Fibroblast of the aortic adventitia (primary cell): ENCODE measurements around the gene SLC66A1. TPM values are rescaled to one million over a fixed set of nuclear protein-coding genes. Genes with fewer than 3 reads are reported as not detected.

ENCODE experiments used
- DNase-seq: peaks from one replicate; pipeline ENCODE4 v3.0.0-alpha.2; 2010; ENCODE audit warnings: low read depth
- H3K4me3 ChIP-seq: 2 replicates; pipeline ENCODE4 v1.5.1; 2011; ENCODE audit warnings: low read depth, mild to moderate bottlenecking, control low read depth, low read length, moderate library complexity
- total RNA-seq: library from RNA; depleted of rRNA; stranded (reverse); fragments of >200 nt; gene quantifications from 2 replicates; pipeline ENCODE4 v1.2.3, GENCODE V29; 2012; ENCODE audit warnings: low replicate concordance
- TF ChIP-seq, protein P1 (sequence below): IDR thresholded peaks from 2 replicates; pipeline ENCODE4 v1.5.1; 2011; ENCODE audit warnings: mild to moderate bottlenecking, low read length, control low read depth, inconsistent platforms; ENCODE audit not compliant: insufficient read depth

Gene SLC66A1
- total RNA-seq, 1 donor: 16.9 TPM

GRCh38 chr1:19332832-19333231, 20.7 kb downstream of the SLC66A1 start:
- no peak for DNase-seq
- TF ChIP-seq, protein P1, sequence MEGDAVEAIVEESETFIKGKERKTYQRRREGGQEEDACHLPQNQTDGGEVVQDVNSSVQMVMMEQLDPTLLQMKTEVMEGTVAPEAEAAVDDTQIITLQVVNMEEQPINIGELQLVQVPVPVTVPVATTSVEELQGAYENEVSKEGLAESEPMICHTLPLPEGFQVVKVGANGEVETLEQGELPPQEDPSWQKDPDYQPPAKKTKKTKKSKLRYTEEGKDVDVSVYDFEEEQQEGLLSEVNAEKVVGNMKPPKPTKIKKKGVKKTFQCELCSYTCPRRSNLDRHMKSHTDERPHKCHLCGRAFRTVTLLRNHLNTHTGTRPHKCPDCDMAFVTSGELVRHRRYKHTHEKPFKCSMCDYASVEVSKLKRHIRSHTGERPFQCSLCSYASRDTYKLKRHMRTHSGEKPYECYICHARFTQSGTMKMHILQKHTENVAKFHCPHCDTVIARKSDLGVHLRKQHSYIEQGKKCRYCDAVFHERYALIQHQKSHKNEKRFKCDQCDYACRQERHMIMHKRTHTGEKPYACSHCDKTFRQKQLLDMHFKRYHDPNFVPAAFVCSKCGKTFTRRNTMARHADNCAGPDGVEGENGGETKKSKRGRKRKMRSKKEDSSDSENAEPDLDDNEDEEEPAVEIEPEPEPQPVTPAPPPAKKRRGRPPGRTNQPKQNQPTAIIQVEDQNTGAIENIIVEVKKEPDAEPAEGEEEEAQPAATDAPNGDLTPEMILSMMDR: no peak
- no peak overlapping the region for H3K4me3 ChIP-seq

- DNase-seq: no peak
- TF ChIP-seq, protein P1: no peak
- H3K4me3 ChIP-seq: no peak overlapping the region
These were observed 21.6 kb downstream of the SLC66A1 start for GRCh38 chr1:19333587-19334354.

GRCh38 chr1:19336543-19336942, 24.4 kb downstream of the SLC66A1 start:
- TF ChIP-seq, protein P1: no peak
- no peak overlapping the region for H3K4me3 ChIP-seq
- no peak for DNase-seq

DNA sequence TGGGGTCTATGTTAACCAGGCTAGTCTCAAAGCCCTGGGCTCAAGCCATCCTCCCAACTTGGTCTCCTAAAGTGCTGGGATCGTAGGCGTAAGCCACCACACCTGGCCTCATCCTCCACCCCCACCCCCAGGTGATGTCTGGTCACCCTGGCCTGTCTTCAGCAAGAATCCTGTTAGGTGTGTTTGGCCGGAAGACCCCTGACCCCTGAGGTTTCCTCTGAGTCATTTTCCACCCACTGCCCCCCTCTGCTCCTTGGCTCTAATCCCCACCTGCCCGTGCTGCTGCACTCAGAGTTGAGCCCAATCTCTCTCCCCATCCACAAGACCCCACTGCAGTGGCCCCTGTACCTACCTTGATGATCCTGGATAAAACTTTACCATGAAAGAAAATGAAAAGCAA, 25.2 kb downstream of the SLC66A1 start:
- DNase-seq: no peak
- TF ChIP-seq, protein P1: no peak
- H3K4me3 ChIP-seq: no peak overlapping the region

GRCh38 chr1:19338323-19338762, 26.2 kb downstream of the SLC66A1 start:
- no peak for DNase-seq
- no peak overlapping the region for H3K4me3 ChIP-seq
- TF ChIP-seq, protein P1: no peak

DNA sequence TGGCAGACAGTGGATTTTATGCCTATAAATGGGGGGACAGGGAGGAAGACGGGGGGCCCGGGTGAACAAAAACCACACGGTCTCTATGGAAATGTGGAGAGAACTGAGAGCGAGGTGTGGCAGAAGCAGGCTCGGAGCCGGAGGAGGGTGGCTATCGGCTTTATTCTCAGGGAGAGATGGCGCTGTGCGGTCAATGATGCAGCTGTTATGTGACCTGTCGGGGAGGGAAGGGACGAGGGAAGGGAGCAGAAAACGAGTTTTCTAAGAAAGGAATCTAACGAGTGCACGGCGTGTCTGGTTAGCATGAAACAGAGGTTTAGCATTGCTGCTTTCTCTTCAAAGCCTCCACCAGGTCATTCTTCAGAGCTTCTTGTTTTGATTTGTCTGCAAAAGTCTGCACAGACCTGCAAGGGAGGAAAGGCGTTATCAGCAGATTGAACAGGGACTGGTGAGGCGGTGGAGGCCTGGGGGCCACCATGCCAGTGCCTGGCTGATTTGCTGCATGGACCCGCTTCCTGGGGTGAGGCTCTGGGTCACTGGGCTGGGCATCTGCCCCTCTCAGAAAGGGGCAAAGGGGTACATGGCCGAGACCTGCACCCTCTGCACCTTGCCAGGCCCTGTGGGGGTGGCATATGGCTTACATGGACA, 27.2 kb downstream of the SLC66A1 start:
- H3K4me3 ChIP-seq: no peak overlapping the region
- no peak for DNase-seq
- TF ChIP-seq, protein P1: no peak
